D721Med (cell line): ENCODE results near the gene IPCEF1.

ENCODE experiments used
- DNase-seq: peaks from one replicate; pipeline ENCODE4 v3.0.0; 2011; ENCODE audit warnings: low spot score; ENCODE audit not compliant: insufficient read length
- FAIRE-seq: peaks from 2 replicates; lab custom pipeline; 2011; peaks lifted over from hg19 to GRCh38; lab: Jason Lieb, UNC
- TF ChIP-seq, protein P1 (sequence below): IDR thresholded peaks from 2 replicates; pipeline ENCODE4 v1.5.1; 2012; ENCODE audit warnings: mild to moderate bottlenecking, control low read depth; ENCODE audit not compliant: insufficient read depth; ENCODE audit errors: missing control alignments

Gene IPCEF1

DNA sequence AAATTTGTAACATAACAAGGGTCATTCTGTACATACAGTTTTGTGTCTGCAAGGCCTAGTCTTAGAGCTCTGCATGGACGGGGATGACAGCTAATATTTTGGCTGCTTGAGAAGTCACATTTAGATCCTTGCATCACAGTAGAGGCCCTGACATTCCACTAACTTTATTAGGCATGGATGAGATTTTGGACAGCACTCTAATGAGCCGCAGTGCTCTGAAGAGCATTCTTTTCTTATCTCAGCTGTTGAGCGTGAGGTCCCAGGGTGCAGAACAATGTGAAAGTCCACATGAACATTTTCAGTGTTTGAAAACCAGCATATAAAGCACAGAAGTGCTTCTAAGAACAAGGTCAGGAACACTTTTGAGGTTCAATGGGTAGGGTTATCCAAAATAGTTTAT is 58.9 kb downstream of the IPCEF1 start:
- no peak for DNase-seq
- TF ChIP-seq, protein P1, sequence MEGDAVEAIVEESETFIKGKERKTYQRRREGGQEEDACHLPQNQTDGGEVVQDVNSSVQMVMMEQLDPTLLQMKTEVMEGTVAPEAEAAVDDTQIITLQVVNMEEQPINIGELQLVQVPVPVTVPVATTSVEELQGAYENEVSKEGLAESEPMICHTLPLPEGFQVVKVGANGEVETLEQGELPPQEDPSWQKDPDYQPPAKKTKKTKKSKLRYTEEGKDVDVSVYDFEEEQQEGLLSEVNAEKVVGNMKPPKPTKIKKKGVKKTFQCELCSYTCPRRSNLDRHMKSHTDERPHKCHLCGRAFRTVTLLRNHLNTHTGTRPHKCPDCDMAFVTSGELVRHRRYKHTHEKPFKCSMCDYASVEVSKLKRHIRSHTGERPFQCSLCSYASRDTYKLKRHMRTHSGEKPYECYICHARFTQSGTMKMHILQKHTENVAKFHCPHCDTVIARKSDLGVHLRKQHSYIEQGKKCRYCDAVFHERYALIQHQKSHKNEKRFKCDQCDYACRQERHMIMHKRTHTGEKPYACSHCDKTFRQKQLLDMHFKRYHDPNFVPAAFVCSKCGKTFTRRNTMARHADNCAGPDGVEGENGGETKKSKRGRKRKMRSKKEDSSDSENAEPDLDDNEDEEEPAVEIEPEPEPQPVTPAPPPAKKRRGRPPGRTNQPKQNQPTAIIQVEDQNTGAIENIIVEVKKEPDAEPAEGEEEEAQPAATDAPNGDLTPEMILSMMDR, result no peak
- FAIRE-seq, result no peak

DNA sequence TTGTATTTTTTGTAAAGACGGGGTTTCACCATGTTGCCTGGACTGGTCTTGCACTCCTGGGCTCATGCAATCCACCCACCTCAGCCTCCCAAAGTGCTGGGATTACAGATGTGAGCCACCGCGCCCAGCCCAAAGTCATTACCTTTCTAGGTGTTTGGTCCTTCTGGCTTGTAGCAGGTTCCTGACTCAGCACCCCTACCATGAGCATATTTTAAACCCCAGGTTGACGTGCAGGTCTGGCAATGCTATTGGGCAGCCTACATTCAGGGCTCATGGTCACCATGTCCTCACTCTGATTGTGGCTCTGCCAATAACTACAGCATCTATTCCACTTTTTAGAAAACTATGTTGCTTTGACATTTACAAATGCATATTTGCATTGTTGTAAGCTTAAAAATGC is 59.4 kb downstream of the IPCEF1 start:
- no peak for FAIRE-seq
- TF ChIP-seq, protein P1, result no peak
- no peak for DNase-seq

DNA sequence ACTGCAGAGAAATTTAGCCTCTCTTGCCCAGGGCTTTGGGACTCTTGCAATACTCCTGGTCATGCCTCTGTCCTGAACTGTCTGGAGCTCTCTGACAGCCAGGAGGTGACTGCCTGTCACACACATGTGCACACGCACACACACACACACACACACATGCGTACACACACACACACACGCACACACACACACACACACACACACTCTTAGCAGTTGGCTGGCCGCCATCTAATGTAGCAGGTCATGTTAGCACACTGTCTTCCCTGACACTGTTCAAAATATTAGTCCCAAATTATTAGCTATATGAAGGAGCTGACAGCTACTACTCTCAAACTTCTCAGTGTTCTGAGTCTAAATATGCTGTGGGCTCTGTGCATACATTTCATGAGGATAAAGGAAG is 60.9 kb downstream of the IPCEF1 start:
- TF ChIP-seq, protein P1, result no peak
- FAIRE-seq (no peak), DNase-seq (no peak)

DNA sequence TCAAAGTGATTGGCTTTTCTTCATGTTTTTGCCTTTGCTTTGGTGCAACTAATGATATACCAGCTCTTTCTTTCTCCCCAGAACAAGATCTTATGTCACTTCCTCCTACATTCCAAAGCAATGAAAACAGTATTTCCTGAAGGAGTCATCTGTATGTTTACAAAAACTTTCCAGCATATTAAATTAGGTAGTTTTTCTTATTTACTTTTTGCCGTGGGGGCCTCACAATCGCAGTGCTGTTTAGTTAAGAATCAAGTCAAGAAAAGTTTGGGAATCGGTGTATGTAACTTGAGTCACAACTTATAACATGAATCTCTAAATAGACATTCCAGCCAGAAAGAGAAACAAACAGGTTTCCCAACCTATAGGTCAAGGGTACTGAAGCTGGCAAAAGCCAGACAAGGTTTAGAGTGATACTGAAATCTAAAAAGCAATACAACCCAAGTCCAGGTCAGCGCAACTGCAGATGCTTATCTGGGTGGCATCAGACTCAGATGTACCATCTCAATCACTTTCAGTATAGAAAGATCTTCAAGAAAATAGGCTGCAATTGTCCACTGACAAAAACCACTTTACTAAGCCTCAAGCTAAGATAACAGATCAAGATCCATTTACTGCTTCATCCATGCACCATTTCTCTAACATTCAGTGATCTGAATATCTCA is 63.6 kb downstream of the IPCEF1 start:
- TF ChIP-seq, protein P1, result no peak
- no peak for FAIRE-seq
- no peak for DNase-seq

DNA sequence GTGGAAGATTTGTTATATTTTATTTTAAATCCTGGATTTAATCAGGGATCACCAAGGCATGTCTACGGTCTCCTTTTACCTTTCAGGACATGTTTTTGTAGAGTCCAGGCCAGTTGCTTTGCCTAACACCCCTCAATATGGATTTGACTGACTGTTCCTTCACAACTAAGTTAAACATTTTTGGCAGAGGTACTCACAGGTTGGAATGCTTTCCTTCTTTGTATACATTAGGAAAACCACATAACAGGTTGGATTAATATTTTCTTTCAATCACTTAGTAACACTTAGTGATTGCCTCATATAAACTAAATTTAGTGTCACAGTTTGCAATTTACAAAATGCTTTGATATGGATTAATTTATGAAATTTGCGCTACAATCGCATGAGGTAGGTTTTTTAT is 64.5 kb downstream of the IPCEF1 start:
- no peak for FAIRE-seq
- TF ChIP-seq, protein P1, result no peak

DNA sequence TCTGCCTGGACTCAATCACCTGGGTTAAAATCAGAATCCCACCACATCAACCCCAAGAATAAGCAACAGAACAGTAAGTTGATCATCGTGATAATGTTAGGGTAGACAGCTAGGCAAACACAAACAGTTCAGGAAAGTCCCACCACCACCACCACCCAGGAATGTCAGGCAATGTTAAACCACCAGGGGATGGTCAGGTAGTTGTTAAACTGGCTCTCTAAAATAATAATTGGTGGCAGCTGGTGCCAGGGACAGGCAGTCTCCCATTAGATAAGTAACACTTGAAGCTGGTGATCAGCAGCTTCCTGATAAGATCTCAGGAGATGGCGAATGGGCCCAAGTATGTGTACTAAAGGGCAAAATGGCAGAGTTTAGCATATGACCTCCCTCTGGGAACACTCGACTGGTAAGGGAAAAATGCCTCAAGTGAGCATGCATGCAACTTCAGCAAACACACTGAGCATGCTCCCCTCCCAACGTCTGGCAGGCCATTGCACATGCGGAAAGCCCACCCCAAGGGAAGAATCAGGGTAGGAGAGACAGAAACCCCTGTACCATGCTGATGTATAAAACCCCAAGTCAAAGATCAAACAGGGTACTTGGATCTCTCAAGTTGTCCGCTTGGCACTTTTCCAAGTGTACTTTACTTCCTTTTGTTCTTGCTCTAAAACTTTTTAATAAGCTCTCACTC is 66.6 kb downstream of the IPCEF1 start:
- no peak for FAIRE-seq
- DNase-seq, result no peak
- TF ChIP-seq, protein P1, result no peak

More for the DNA sequence above, 64.5 kb downstream of the IPCEF1 start:
- DNase-seq, result no peak

DNA sequence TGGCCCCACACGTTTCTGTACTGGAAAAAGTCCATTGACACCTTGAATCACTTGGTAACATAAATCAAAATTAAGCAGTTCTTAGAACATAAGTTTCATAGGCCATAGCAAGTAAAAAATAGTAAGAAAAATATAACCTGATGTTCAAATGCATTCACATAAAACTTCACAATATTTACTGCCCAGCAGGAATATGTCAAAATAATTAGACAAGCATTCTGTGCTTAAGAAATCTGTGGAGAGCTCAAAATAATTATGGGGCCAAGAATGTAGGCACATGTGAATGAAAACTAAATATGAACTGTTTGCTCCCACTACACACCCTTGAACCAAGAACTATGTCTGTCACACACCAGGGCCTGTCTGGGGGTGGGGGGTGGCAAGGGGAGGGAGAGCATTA is 70.8 kb downstream of the IPCEF1 start:
- TF ChIP-seq, protein P1, result no peak
- no peak for FAIRE-seq
- no peak for DNase-seq
